ENCODE results near the gene ELMO3.

ELMO3 gene

GRCh38 chr16:67183284-67183626 lies 15.7 kb upstream of the ELMO3 start:
- DNase-seq (ENCODE audit: low spot score), result no peak

GRCh38 chr16:67183627-67184452 lies 15.1 kb upstream of the ELMO3 start, which contains the start of gene MATCAP1:
Gene MATCAP1, minus strand, starts transcription at chr16:67183963. Its CDS starts 3,353 bp downstream, at chr16:67180610.
- DNase-seq (ENCODE audit: low spot score), result peak; percentile 99

- DNase-seq (ENCODE audit: low spot score), result no peak
Observed at GRCh38 chr16:67184453-67184994, 14.4 kb upstream of the ELMO3 start.

GRCh38 chr16:67184995-67185650 lies 13.8 kb upstream of the ELMO3 start:
- peak; percentile 77 for DNase-seq (ENCODE audit: low spot score)

- no peak for DNase-seq (ENCODE audit: low spot score)
Observed at GRCh38 chr16:67185651-67186134, 13.2 kb upstream of the ELMO3 start.

GRCh38 chr16:67186550-67186950 lies 12.4 kb upstream of the ELMO3 start:
- DNase-seq (ENCODE audit: low spot score), result no peak

- DNase-seq (ENCODE audit: low spot score), result no peak
Observed at GRCh38 chr16:67187175-67187890, 11.6 kb upstream of the ELMO3 start.

GRCh38 chr16:67188323-67188722 lies 10.6 kb upstream of the ELMO3 start:
- DNase-seq (ENCODE audit: low spot score), result no peak

- DNase-seq (ENCODE audit: low spot score), result no peak
Observed at GRCh38 chr16:67188798-67189197, 10.1 kb upstream of the ELMO3 start.

GRCh38 chr16:67190041-67190440 lies 8.9 kb upstream of the ELMO3 start, which contains the start of gene EXOC3L1:
Gene EXOC3L1, minus strand, starts transcription at chr16:67190136. Its CDS starts 460 bp downstream, at chr16:67189676.
- no peak for DNase-seq (ENCODE audit: low spot score)

GRCh38 chr16:67190448-67191399 lies 8.2 kb upstream of the ELMO3 start:
- no peak for DNase-seq (ENCODE audit: low spot score)

- no peak for DNase-seq (ENCODE audit: low spot score)
Observed at GRCh38 chr16:67191411-67191994, 7.4 kb upstream of the ELMO3 start.

GRCh38 chr16:67191995-67192681 lies 6.8 kb upstream of the ELMO3 start, which contains the start of gene E2F4:
Gene E2F4, plus strand, starts transcription at chr16:67192155. Its CDS starts 73 bp downstream, at chr16:67192228.
- DNase-seq (ENCODE audit: low spot score), result peak; percentile 91

GRCh38 chr16:67192781-67193361 lies 6.1 kb upstream of the ELMO3 start:
- no peak for DNase-seq (ENCODE audit: low spot score)

GRCh38 chr16:67193536-67193935 lies 5.4 kb upstream of the ELMO3 start:
- no peak for DNase-seq (ENCODE audit: low spot score)

- DNase-seq (ENCODE audit: low spot score), result no peak
Observed at GRCh38 chr16:67194260-67194659, 4.7 kb upstream of the ELMO3 start.

GRCh38 chr16:67195676-67196075 lies 3.3 kb upstream of the ELMO3 start:
- no peak for DNase-seq (ENCODE audit: low spot score)

- no peak for DNase-seq (ENCODE audit: low spot score)
Observed at GRCh38 chr16:67196881-67197280, 2.0 kb upstream of the ELMO3 start.

GRCh38 chr16:67197704-67198103 lies 1.2 kb upstream of the ELMO3 start:
- no peak for DNase-seq (ENCODE audit: low spot score)

Measured in HuH-7.5 (cell line).